Left lung (tissue), 10 donors: ENCODE measurements around the gene ACBD6. TPM values are rescaled to one million over a fixed set of nuclear protein-coding genes. Genes with fewer than 3 reads are reported as not detected.
A peak's percentile ranks its signal among the peaks of the same experiment; 100 is the strongest.

ENCODE experiments used
- ATAC-seq: fragments of 200-7000 bp; cut with Tn5 transposase; one replicate; pipeline ENCODE4 v1.9.1; 2020; ENCODE audit warnings: moderate library complexity
- DNase-seq, 4 donors: peaks; one replicate each; pipeline ENCODE4 v3.0.0-alpha.2; 2013 to 2020
- H3K27ac ChIP-seq, 2 donors: fragments of 200-600 bp; sonication (generic) in 1 of 2; one replicate each; pipeline versions ENCODE4 v1.5.0 to v1.8.0; 2020 to 2021
- H3K27me3 ChIP-seq, 2 donors: fragments of 200-600 bp; sonication (generic) in 1 of 2; one replicate each; pipeline versions ENCODE4 v1.5.0 to v1.8.0; 2020 to 2021
- H3K36me3 ChIP-seq, 2 donors: fragments of 200-600 bp; sonication (generic) in 1 of 2; one replicate each; pipeline versions ENCODE4 v1.5.0 to v1.8.0; 2020 to 2021
- H3K4me1 ChIP-seq, 2 donors: fragments of 200-600 bp; one replicate each; pipeline ENCODE4 v1.8.0; 2021
- H3K4me3 ChIP-seq, 2 donors: fragments of 200-600 bp; sonication (generic) in 1 of 2; one replicate each; pipeline versions ENCODE4 v1.5.0 to v1.8.0; 2020 to 2021; ENCODE audit warnings: mild to moderate bottlenecking in 1 of 2
- H3K9me3 ChIP-seq, 2 donors: fragments of 200-600 bp; sonication (generic) in 1 of 2; one replicate each; pipeline versions ENCODE4 v1.5.0 to v1.8.0; 2020 to 2021
- intact Hi-C, 2 donors: fragments of 100-400 bp; cut with DNase I; formaldehyde crosslinking; loops; one replicate each; pipeline versions ENCODE4 v1.11.2 to v1.14.2; 2022
- polyA plus RNA-seq, 6 donors: library from polyadenylated mRNA; unstranded; fragments of 120-200 nt; gene quantifications; one replicate each; pipeline ENCODE4 v1.2.1, GENCODE V29; 2013; ENCODE audit not compliant: insufficient read length in 6 of 6
- total RNA-seq, 2 donors: library from RNA; stranded (reverse); fragmentation: NEBNext Ultra II Directional; extraction: Animal tissue kit (Norgen Biotek cat#: 25700); gene quantifications; one replicate each; pipeline ENCODE4 v1.2.1, GENCODE V29; 2021
- TF ChIP-seq, protein P1 (sequence below), 2 donors: fragments of 200-600 bp; sonication (generic) in 1 of 2; IDR thresholded peaks; one replicate each; pipeline versions ENCODE4 v1.5.0 to v1.8.0; 2021; ENCODE audit warnings: antibody characterized with exemption in 2 of 2
- donor health status: DM: no; HTN: yes; CAD: no.
- donor health status: DM: no; HTN: no; CAD: no.

The ACBD6 gene
- total and polyA plus RNA-seq, 8 donors, result 26.5 to 81.9 (median 78.9) TPM

GRCh38 chr1:180294711-180295110, 207.7 kb downstream of the ACBD6 start:
- no peak for ATAC-seq
- Histone ChIP-seq H3K4me1 (peaks cover 0 to 3% of the 10 kb centered on the region in 2 donors), H3K4me3 (no peak overlapping the region), H3K36me3 (no peaks in the 10 kb centered on the region), H3K27me3 (no peaks in the 10 kb centered on the region), H3K9me3 (no peaks in the 10 kb centered on the region), H3K27ac (no peak overlapping the region)
- DNase-seq, result no peak
- TF ChIP-seq, protein P1, sequence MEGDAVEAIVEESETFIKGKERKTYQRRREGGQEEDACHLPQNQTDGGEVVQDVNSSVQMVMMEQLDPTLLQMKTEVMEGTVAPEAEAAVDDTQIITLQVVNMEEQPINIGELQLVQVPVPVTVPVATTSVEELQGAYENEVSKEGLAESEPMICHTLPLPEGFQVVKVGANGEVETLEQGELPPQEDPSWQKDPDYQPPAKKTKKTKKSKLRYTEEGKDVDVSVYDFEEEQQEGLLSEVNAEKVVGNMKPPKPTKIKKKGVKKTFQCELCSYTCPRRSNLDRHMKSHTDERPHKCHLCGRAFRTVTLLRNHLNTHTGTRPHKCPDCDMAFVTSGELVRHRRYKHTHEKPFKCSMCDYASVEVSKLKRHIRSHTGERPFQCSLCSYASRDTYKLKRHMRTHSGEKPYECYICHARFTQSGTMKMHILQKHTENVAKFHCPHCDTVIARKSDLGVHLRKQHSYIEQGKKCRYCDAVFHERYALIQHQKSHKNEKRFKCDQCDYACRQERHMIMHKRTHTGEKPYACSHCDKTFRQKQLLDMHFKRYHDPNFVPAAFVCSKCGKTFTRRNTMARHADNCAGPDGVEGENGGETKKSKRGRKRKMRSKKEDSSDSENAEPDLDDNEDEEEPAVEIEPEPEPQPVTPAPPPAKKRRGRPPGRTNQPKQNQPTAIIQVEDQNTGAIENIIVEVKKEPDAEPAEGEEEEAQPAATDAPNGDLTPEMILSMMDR (IDR thresholded peaks at IDR 0.05), result no peak
- intact Hi-C loops, result no loop called here

GRCh38 chr1:180291004-180291403, 211.4 kb downstream of the ACBD6 start:
- TF ChIP-seq, protein P1 (IDR thresholded peaks at IDR 0.05), result no peak
- Histone ChIP-seq H3K4me1 (peaks cover 0 to 3% of the 10 kb centered on the region in 2 donors), H3K27ac (peak overlapping the region in 1 of 2 donors; percentile 4), H3K36me3 (no peaks in the 10 kb centered on the region), H3K27me3 (no peaks in the 10 kb centered on the region), H3K9me3 (no peaks in the 10 kb centered on the region), H3K4me3 (no peak overlapping the region)
- DNase-seq (no peak), ATAC-seq (no peak)
- intact Hi-C loops, result no loop called here

DNA sequence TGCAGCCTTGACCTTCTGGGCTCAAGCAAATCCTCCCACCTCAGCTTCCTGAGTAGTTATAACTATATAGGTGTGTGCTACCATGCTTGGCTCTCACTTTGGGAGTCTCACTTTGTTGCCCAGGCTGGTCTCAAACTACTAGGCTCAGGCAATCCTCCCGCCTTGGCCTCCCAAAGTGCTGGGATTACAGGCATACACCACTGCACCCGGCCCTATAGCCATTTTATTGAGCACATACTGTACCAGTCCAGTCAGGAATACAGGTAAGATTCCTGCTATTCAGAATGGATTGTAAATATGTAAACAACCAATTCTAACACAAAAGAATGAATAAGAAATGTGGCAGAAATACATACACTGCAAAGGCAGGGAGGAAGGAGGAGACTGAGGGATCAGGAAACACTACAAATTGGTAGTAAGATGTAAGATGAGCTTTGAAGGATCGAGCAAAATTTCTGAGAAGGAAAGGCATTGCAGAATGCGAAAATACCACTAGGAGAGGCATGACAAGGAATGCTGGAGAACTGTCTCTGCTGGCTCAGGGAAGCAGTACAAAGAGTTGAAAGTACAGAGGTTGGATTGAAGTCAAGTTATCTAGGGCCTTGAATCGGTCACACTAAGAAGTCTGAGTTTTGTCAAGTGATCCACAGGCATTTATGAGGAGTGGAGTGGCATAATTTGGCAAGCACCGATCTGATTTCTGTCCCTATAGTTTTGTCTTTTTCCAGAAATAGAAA, 211.9 kb downstream of the ACBD6 start:
- Histone ChIP-seq H3K9me3 (no peaks in the 10 kb centered on the region), H3K27me3 (no peaks in the 10 kb centered on the region), H3K36me3 (no peaks in the 10 kb centered on the region), H3K4me3 (no peak overlapping the region), H3K4me1 (peaks cover 0 to 3% of the 10 kb centered on the region in 2 donors), H3K27ac (no peak overlapping the region)
- DNase-seq, result no peak
- TF ChIP-seq, protein P1 (IDR thresholded peaks at IDR 0.05), result no peak
- ATAC-seq, result no peak
- intact Hi-C loops, result no loop called here

DNA sequence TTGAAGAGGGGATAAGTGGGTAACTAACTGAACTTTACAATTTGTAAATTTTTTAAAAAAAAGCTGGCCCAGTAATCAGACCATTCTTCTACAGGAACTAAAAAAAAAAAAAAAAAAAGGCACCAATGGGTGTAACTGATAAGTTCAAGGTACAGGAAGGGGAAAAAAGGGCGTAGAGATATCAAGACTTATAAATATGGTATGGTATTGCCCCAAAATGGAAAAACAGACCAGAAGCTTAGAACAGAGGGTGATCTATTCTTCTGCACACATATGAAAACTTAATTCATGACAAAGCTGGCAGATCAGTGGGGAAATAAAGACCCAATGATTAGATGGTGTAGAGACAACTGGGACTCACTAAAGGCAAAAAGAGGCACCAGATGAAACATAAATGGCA, 213.4 kb downstream of the ACBD6 start:
- DNase-seq (no peak), ATAC-seq (no peak)
- intact Hi-C loops, result no loop called here
- Histone ChIP-seq H3K4me1 (peaks cover 0 to 3% of the 10 kb centered on the region in 2 donors), H3K27ac (no peak overlapping the region), H3K27me3 (no peaks in the 10 kb centered on the region), H3K36me3 (peaks cover 0 to 7% of the 10 kb centered on the region in 2 donors), H3K4me3 (no peak overlapping the region), H3K9me3 (no peaks in the 10 kb centered on the region)
- TF ChIP-seq, protein P1 (IDR thresholded peaks at IDR 0.05), result no peak

DNA sequence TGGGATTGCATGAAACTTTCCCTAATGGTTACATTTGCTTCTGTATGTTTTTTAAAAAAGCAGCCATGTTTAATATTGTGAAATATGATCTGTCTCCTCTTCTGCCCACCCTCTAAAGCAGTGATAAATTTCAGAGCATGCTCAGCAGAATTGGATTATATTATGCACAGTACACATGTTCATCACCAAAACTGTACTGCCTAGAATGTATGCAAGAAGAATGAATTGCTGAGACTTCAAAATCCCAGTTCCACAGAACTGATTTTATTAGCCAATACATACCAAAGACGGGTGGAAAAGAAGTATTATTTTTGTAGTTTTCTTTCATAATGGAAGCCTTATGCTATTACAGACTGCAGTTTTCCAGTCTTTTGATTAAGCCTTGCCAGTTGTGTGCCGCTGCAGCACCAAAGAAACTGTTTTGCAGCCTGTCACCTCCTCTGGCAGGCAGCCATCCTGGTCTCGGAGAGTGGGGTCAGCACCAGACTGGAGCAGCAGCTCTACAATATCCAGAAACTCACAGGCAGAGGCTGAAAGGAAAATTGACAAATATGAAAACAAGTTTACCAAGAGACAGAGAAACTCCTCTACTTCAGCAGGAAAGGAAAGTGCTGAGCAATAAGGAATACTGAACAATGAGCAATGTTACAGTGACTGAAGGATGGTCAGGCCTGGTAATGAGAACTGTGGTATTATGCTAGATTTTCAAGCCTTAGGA, 214.2 kb downstream of the ACBD6 start:
- ATAC-seq (peak; percentile 40), DNase-seq (no peak)
- H3K9me3 ChIP-seq, result no peaks in the 10 kb centered on the region
- H3K4me3 ChIP-seq, result no peak overlapping the region
- H3K27ac ChIP-seq, result peak overlapping the region in 1 of 2 donors; percentile 27
- intact Hi-C loops, result no loop called here
- H3K36me3 ChIP-seq, result peaks cover 0 to 7% of the 10 kb centered on the region in 2 donors
- TF ChIP-seq, protein P1 (IDR thresholded peaks at IDR 0.05), result no peak
- no peaks in the 10 kb centered on the region for H3K27me3 ChIP-seq
- H3K4me1 ChIP-seq, result peaks cover 0 to 3% of the 10 kb centered on the region in 2 donors
